ENCODE measurements around the gene FASTKD3. TPM values are rescaled to one million over a fixed set of nuclear protein-coding genes. Genes with fewer than 3 reads are reported as not detected.

Gene FASTKD3
- polyA plus RNA-seq, 3 donors = 7.2 to 15.5 (median 10.7) TPM

DNA sequence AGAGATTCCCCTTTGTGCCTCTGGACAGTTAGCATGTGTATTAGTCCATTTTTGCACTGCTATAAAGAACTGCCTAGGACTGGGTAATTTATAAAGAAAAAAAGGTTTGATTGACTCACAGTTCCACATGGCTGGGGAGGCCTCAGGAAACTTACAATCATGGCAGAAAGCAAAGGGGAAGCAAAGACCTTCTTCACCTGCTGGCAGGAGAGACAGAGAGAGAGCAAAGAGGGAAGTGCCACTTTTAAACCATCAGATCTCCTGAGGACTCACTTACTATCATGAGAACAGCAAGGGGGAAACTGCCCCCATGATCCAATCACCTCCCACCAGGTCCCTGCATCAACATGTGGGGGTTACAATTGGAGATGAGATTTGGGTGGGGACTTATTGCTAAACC, 23.9 kb downstream of the FASTKD3 start:
- peaks cover 0 to 13% (median 8%) of the 10 kb centered on the region in 7 donors for H3K9me3 Mint-ChIP-seq
- Histone ChIP-seq H2AFZ (ENCODE audit: insufficient read depth, low read depth, low read length, poor library complexity, severe bottlenecking) (no peak overlapping the region), H3K4me1 (ENCODE audit: control insufficient read depth in 1 of 2, insufficient read depth in 2 of 2, low read length in 2 of 2) (peaks cover 2 to 3% of the 10 kb centered on the region in 2 donors), H3K9me3 (replicated peaks in 1 of 2; ENCODE audit: control insufficient read depth in 1 of 2, insufficient read depth in 1 of 2, low read length in 2 of 2) (no peaks in the 10 kb centered on the region), H3K27ac (ENCODE audit: low read depth in 1 of 2, low read length in 2 of 2) (no peak overlapping the region), H4K20me1 (ENCODE audit: insufficient read depth, low read length) (no peaks in the 10 kb centered on the region), H3K79me2 (ENCODE audit: insufficient read depth, low read length) (no peaks in the 10 kb centered on the region), H3K4me3 (replicated peaks in 1 of 3; ENCODE audit: low read depth in 2 of 3, low read length in 3 of 3) (no peak overlapping the region), H3K9ac (ENCODE audit: insufficient read depth, low read length, poor library complexity, severe bottlenecking) (no peak overlapping the region), H3K36me3 (replicated peaks in 1 of 2; ENCODE audit: control insufficient read depth in 1 of 2, insufficient read depth in 2 of 2, low read length in 2 of 2) (no peaks in the 10 kb centered on the region), H3K4me2 (replicated peaks; ENCODE audit: extremely low read depth, low read length, poor library complexity, severe bottlenecking) (no peak overlapping the region), H3K27me3 (ENCODE audit: control insufficient read depth in 2 of 2, insufficient read depth in 2 of 2, low read length in 2 of 2) (peaks cover 31 to 41% of the 10 kb centered on the region in 2 donors)
- peaks cover 23 to 51% (median 42%) of the 10 kb centered on the region in 3 donors for H3K27me3 Mint-ChIP-seq (ENCODE audit: low read depth in 3 of 3)
- intact Hi-C loops (cut with micrococcal nuclease) = no loop called here
- no peak for TF ChIP-seq CTCF (IDR thresholded peaks at IDR 0.05)
- no peaks in the 10 kb centered on the region for H3K36me3 Mint-ChIP-seq
- no peak for DNase-seq
- no peak overlapping the region for H3K4me3 Mint-ChIP-seq
- H3K4me1 Mint-ChIP-seq = peaks cover 3% of the 10 kb centered on the region
- H3K27ac Mint-ChIP-seq = no peak overlapping the region

DNA sequence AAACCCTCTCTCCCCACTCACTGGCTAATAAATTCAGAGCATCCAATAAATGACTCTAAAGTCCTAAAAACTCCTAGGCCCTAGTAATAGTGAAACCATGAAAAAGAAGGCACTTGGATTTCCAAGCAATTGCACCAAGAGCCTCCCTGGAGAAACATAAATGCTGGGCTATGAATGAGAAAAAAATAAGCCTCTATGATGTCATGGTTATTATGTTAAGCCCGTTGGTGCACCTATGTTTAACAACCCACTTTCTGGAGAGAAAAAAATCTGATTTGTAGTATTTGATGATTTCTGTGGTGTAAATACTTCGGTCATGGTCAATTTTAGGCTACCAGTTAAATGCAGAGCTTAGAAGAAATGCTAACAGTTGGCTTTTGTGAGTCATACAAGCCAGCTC, 26.3 kb downstream of the FASTKD3 start:
- H3K9me3 Mint-ChIP-seq = peaks cover 0 to 10% (median 3%) of the 10 kb centered on the region in 7 donors
- no peaks in the 10 kb centered on the region for H3K36me3 ChIP-seq (replicated peaks in 1 of 2; ENCODE audit: control insufficient read depth in 1 of 2, insufficient read depth in 2 of 2, low read length in 2 of 2)

More for the DNA sequence above, 26.3 kb downstream of the FASTKD3 start:
- Histone ChIP-seq H3K9me3 (replicated peaks in 1 of 2; ENCODE audit: control insufficient read depth in 1 of 2, insufficient read depth in 1 of 2, low read length in 2 of 2) (no peaks in the 10 kb centered on the region), H3K9ac (ENCODE audit: insufficient read depth, low read length, poor library complexity, severe bottlenecking) (no peak overlapping the region), H3K27ac (ENCODE audit: low read depth in 1 of 2, low read length in 2 of 2) (no peak overlapping the region), H3K4me1 (ENCODE audit: control insufficient read depth in 1 of 2, insufficient read depth in 2 of 2, low read length in 2 of 2) (no peaks in the 10 kb centered on the region), H3K4me3 (replicated peaks in 1 of 3; ENCODE audit: low read depth in 2 of 3, low read length in 3 of 3) (no peak overlapping the region), H3K4me2 (replicated peaks; ENCODE audit: extremely low read depth, low read length, poor library complexity, severe bottlenecking) (no peak overlapping the region), H3K79me2 (ENCODE audit: insufficient read depth, low read length) (no peaks in the 10 kb centered on the region), H4K20me1 (ENCODE audit: insufficient read depth, low read length) (no peaks in the 10 kb centered on the region), H3K27me3 (ENCODE audit: control insufficient read depth in 2 of 2, insufficient read depth in 2 of 2, low read length in 2 of 2) (peaks cover 7 to 18% of the 10 kb centered on the region in 2 donors), H2AFZ (ENCODE audit: insufficient read depth, low read depth, low read length, poor library complexity, severe bottlenecking) (no peak overlapping the region)
- no peak for TF ChIP-seq CTCF (IDR thresholded peaks at IDR 0.05)
- no peak for DNase-seq
- Mint-ChIP-seq H3K4me3 (no peak overlapping the region), H3K27me3 (ENCODE audit: low read depth in 3 of 3) (peaks cover 6 to 31% (median 20%) of the 10 kb centered on the region in 3 donors), H3K36me3 (no peaks in the 10 kb centered on the region), H3K27ac (no peak overlapping the region), H3K4me1 (peaks cover 1% of the 10 kb centered on the region)
- no CpG with 5 or more reads among the region's 2 CpGs for WGBS (ENCODE audit: insufficient coverage)
- intact Hi-C loops (cut with micrococcal nuclease) = no loop called here
